ENCODE data around the gene ITPRIP.

Gene ITPRIP

DNA sequence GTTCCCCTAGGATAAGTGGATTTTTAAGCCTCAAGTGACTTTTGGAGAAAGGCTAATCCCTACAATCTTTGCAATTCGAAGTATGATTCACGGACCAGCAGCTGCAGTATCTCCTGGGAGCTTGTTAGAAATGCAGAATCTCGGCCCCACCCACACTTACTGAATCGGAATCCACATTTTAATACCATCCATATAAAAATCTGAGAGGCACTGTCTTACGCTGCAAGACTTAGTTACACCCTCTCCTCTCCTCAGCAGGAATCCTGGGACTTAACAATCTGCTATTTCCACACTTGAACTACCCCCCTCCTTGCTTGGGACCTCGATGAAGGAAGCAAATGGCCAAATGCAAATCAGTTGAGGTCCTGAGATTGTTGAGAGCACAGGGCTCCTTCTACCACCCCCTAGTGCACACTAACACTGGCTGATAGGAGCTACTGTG lies 21.0 kb downstream of the ITPRIP start:
- TF ChIP-seq TCF12 (IDR thresholded peaks at IDR 0.05; ENCODE audit: low read depth) (no peak), RAD21 (IDR thresholded peaks at IDR 0.05; ENCODE audit: low read depth) (no peak), YY1 (IDR thresholded peaks at IDR 0.05; ENCODE audit: low read depth) (no peak), TEAD4 (IDR thresholded peaks at IDR 0.05) (no peak), NFIC (IDR thresholded peaks at IDR 0.05) (no peak), EGR1 (IDR thresholded peaks at IDR 0.05) (no peak), CREB1 (IDR thresholded peaks at IDR 0.05; ENCODE audit: low read depth) (no peak), FOXM1 (IDR thresholded peaks at IDR 0.05; ENCODE audit: borderline replicate concordance, low read depth) (no peak), CEBPB (IDR thresholded peaks at IDR 0.05) (no peak), EP300 (IDR thresholded peaks at IDR 0.05; ENCODE audit: borderline replicate concordance) (no peak), ZBTB7A (IDR thresholded peaks at IDR 0.05; ENCODE audit: low read depth) (no peak), TAF1 (IDR thresholded peaks at IDR 0.05; ENCODE audit: low read depth) (no peak)
- TF ChIP-seq, protein P1, sequence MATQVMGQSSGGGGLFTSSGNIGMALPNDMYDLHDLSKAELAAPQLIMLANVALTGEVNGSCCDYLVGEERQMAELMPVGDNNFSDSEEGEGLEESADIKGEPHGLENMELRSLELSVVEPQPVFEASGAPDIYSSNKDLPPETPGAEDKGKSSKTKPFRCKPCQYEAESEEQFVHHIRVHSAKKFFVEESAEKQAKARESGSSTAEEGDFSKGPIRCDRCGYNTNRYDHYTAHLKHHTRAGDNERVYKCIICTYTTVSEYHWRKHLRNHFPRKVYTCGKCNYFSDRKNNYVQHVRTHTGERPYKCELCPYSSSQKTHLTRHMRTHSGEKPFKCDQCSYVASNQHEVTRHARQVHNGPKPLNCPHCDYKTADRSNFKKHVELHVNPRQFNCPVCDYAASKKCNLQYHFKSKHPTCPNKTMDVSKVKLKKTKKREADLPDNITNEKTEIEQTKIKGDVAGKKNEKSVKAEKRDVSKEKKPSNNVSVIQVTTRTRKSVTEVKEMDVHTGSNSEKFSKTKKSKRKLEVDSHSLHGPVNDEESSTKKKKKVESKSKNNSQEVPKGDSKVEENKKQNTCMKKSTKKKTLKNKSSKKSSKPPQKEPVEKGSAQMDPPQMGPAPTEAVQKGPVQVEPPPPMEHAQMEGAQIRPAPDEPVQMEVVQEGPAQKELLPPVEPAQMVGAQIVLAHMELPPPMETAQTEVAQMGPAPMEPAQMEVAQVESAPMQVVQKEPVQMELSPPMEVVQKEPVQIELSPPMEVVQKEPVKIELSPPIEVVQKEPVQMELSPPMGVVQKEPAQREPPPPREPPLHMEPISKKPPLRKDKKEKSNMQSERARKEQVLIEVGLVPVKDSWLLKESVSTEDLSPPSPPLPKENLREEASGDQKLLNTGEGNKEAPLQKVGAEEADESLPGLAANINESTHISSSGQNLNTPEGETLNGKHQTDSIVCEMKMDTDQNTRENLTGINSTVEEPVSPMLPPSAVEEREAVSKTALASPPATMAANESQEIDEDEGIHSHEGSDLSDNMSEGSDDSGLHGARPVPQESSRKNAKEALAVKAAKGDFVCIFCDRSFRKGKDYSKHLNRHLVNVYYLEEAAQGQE (IDR thresholded peaks at IDR 0.05; ENCODE audit: low read depth): no peak
- TF ChIP-seq, protein P2, sequence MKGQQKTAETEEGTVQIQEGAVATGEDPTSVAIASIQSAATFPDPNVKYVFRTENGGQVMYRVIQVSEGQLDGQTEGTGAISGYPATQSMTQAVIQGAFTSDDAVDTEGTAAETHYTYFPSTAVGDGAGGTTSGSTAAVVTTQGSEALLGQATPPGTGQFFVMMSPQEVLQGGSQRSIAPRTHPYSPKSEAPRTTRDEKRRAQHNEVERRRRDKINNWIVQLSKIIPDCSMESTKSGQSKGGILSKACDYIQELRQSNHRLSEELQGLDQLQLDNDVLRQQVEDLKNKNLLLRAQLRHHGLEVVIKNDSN (IDR thresholded peaks at IDR 0.05): no peak
- TF ChIP-seq, protein P3, sequence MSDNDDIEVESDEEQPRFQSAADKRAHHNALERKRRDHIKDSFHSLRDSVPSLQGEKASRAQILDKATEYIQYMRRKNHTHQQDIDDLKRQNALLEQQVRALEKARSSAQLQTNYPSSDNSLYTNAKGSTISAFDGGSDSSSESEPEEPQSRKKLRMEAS (IDR thresholded peaks at IDR 0.05): no peak

DNA sequence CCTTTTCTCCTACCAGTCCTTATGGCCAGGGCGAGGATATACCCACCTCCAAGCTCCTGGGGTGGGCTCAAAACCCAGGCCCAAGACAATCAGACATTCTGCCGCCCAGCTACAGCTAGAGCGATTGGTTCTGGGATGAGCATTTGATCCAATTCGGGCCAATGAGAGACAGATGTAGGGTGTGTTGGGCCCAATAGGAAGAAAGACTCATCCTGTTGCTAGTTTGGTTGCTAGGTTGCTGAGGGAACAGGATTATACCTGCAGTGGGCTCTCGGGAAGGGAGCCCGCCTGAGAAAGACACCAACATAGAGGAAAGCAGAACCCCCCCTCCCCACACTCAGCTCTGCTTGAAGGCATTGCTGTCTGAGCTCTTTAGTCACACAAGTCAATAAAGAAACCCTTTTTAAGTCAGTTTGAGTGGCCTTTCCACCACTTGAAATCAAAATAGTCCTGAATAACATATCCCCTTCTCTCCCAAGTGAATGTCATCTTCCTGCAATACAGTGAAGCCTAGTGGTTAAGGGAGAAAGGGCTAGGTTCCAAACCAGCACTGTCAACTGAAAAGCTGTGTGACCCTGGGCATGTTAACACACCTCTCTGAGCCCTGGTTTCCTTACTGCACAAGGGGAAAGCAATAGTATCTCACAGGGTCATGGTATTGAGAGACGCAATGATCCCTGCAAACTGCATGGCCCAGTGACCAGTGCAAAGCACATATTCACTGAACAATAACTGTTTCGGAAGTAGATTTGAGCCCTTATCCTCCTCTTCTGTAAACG lies 21.8 kb downstream of the ITPRIP start:
- no peak for TF ChIP-seq TAF1 (IDR thresholded peaks at IDR 0.05; ENCODE audit: low read depth)
- no peak for TF ChIP-seq TCF12 (IDR thresholded peaks at IDR 0.05; ENCODE audit: low read depth)
- no peak for TF ChIP-seq ZBTB7A (IDR thresholded peaks at IDR 0.05; ENCODE audit: low read depth)
- TF ChIP-seq RAD21 (IDR thresholded peaks at IDR 0.05; ENCODE audit: low read depth): no peak
- TF ChIP-seq, protein P3 (IDR thresholded peaks at IDR 0.05): no peak
- no peak for TF ChIP-seq YY1 (IDR thresholded peaks at IDR 0.05; ENCODE audit: low read depth)
- TF ChIP-seq, protein P2 (IDR thresholded peaks at IDR 0.05): no peak
- TF ChIP-seq EGR1 (IDR thresholded peaks at IDR 0.05): no peak
- TF ChIP-seq, protein P1 (IDR thresholded peaks at IDR 0.05; ENCODE audit: low read depth): no peak
- TF ChIP-seq FOXM1 (IDR thresholded peaks at IDR 0.05; ENCODE audit: borderline replicate concordance, low read depth): no peak
- TF ChIP-seq TEAD4 (IDR thresholded peaks at IDR 0.05): no peak
- no peak for TF ChIP-seq CREB1 (IDR thresholded peaks at IDR 0.05; ENCODE audit: low read depth)
- no peak for TF ChIP-seq NFIC (IDR thresholded peaks at IDR 0.05)
- no peak for TF ChIP-seq EP300 (IDR thresholded peaks at IDR 0.05; ENCODE audit: borderline replicate concordance)
- no peak for TF ChIP-seq CEBPB (IDR thresholded peaks at IDR 0.05)

DNA sequence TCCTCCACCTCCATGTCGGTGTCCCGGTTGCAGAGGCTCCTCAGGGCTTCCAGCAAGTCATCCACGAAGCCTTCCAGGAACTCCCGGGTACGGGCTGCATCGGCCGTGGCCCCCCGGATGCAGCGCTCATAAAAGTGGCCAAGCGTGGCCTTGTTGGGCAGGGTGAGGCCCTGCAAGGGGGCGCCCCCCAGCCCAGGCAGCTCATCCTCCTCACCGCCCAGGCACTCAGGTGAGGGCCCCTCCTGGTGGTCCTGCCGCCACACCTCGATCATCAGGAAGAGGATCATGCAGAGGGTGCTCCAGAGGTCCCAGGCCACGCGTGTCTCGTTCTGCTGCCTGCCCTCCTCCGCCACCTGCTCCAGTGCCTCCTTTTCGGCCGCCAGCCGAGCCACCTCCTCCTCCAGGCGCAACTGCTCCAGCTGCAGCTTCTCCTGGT lies 22.8 kb downstream of the ITPRIP start:
- TF ChIP-seq FOXM1 (IDR thresholded peaks at IDR 0.05; ENCODE audit: borderline replicate concordance, low read depth) (no peak), ZBTB7A (IDR thresholded peaks at IDR 0.05; ENCODE audit: low read depth) (no peak), TCF12 (IDR thresholded peaks at IDR 0.05; ENCODE audit: low read depth) (no peak), EGR1 (IDR thresholded peaks at IDR 0.05) (no peak), RAD21 (IDR thresholded peaks at IDR 0.05; ENCODE audit: low read depth) (no peak), CREB1 (IDR thresholded peaks at IDR 0.05; ENCODE audit: low read depth) (no peak), TEAD4 (IDR thresholded peaks at IDR 0.05) (no peak), NFIC (IDR thresholded peaks at IDR 0.05) (no peak), YY1 (IDR thresholded peaks at IDR 0.05; ENCODE audit: low read depth) (no peak)
- TF ChIP-seq, protein P1 (IDR thresholded peaks at IDR 0.05; ENCODE audit: low read depth): no peak
- TF ChIP-seq, protein P3 (IDR thresholded peaks at IDR 0.05): no peak

Measured in Ishikawa (cell line).